Measurements from ENCODE around the gene CCDC63.

Gene CCDC63

GRCh38 chr12:110927546-110927945, 80.8 kb downstream of the CCDC63 start:
- TF ChIP-seq CTCF (IDR thresholded peaks at IDR 0.05): no peak
- Histone ChIP-seq H3K4me3 (ENCODE audit: low read depth in 1 of 2, low read length in 1 of 2) (no peak overlapping the region), H3K9me3 (no peaks in the 10 kb centered on the region), H3K36me3 (no peaks in the 10 kb centered on the region), H3K27me3 (no peaks in the 10 kb centered on the region), H3K4me1 (ENCODE audit: control insufficient read depth in 1 of 2, insufficient read depth in 1 of 2, low read depth in 1 of 2, low read length in 1 of 2) (no peaks in the 10 kb centered on the region), H3K27ac (no peak overlapping the region)

GRCh38 chr12:110928700-110929099, 81.9 kb downstream of the CCDC63 start:
- Histone ChIP-seq H3K36me3 (no peaks in the 10 kb centered on the region), H3K27ac (no peak overlapping the region), H3K4me1 (ENCODE audit: control insufficient read depth in 1 of 2, insufficient read depth in 1 of 2, low read depth in 1 of 2, low read length in 1 of 2) (no peaks in the 10 kb centered on the region), H3K27me3 (no peaks in the 10 kb centered on the region), H3K4me3 (ENCODE audit: low read depth in 1 of 2, low read length in 1 of 2) (no peak overlapping the region), H3K9me3 (no peaks in the 10 kb centered on the region)
- no peak for TF ChIP-seq CTCF (IDR thresholded peaks at IDR 0.05)

- Histone ChIP-seq H3K4me1 (ENCODE audit: control insufficient read depth in 1 of 2, insufficient read depth in 1 of 2, low read depth in 1 of 2, low read length in 1 of 2) (no peaks in the 10 kb centered on the region), H3K36me3 (no peaks in the 10 kb centered on the region), H3K9me3 (no peaks in the 10 kb centered on the region), H3K27me3 (no peaks in the 10 kb centered on the region), H3K27ac (no peak overlapping the region), H3K4me3 (ENCODE audit: low read depth in 1 of 2, low read length in 1 of 2) (no peak overlapping the region)
- TF ChIP-seq CTCF (IDR thresholded peaks at IDR 0.05): no peak
These were observed 83.0 kb downstream of the CCDC63 start for GRCh38 chr12:110929818-110930217.

GRCh38 chr12:110930348-110931314, 83.8 kb downstream of the CCDC63 start:
- peaks cover under 1% of the 10 kb centered on the region for H3K27me3 ChIP-seq
- TF ChIP-seq CTCF (IDR thresholded peaks at IDR 0.05): no peak
- no peaks in the 10 kb centered on the region for H3K4me1 ChIP-seq (ENCODE audit: control insufficient read depth in 1 of 2, insufficient read depth in 1 of 2, low read depth in 1 of 2, low read length in 1 of 2)
- H3K36me3 ChIP-seq: no peaks in the 10 kb centered on the region
- H3K9me3 ChIP-seq: no peaks in the 10 kb centered on the region
- no peak overlapping the region for H3K27ac ChIP-seq
- H3K4me3 ChIP-seq (ENCODE audit: low read depth in 1 of 2, low read length in 1 of 2): no peak overlapping the region

GRCh38 chr12:110931315-110931728, 84.5 kb downstream of the CCDC63 start:
- Histone ChIP-seq H3K27me3 (peaks cover 7% of the 10 kb centered on the region), H3K4me1 (ENCODE audit: control insufficient read depth in 1 of 2, insufficient read depth in 1 of 2, low read depth in 1 of 2, low read length in 1 of 2) (no peaks in the 10 kb centered on the region), H3K27ac (no peak overlapping the region), H3K4me3 (ENCODE audit: low read depth in 1 of 2, low read length in 1 of 2) (no peak overlapping the region), H3K36me3 (no peaks in the 10 kb centered on the region), H3K9me3 (no peaks in the 10 kb centered on the region)
- no peak for TF ChIP-seq CTCF (IDR thresholded peaks at IDR 0.05)

All from neutrophil (primary cell).